PC-3 (cell line): ENCODE results near the gene ARHGAP6. TPM values are rescaled to one million over a fixed set of nuclear protein-coding genes. Genes with fewer than 3 reads are reported as not detected.

Source experiments
- ATAC-seq: fragments of 200-7000 bp; cut with Tn5 transposase; 2 replicates; pipeline ENCODE4 v1.9.1; 2020; ENCODE audit warnings: mild to moderate bottlenecking, moderate library complexity
- BruUV-seq: library from RNA; stranded (reverse); fragments of 400-500 nt; replicated peaks from 2 replicates; lab custom pipeline; 2021; lab: Mats Ljungman, UMichigan
- CTCF ChIA-PET: fragments of 300-600 bp; sonication (Branson Sonifier 250); formaldehyde crosslinking; loops from one replicate; lab custom pipeline; 2022; ENCODE audit warnings: antibody characterized with exemption; lab: Charles Lee
- POLR2A ChIA-PET: fragments of 300-600 bp; sonication (Branson Sonifier 250); formaldehyde crosslinking; loops from one replicate; lab custom pipeline; 2022; ENCODE audit warnings: antibody characterized with exemption; ENCODE audit not compliant: unreplicated experiment; lab: Charles Lee
- DNase-seq: peaks from one replicate; pipeline ENCODE4 v3.0.0-alpha.2; 2015
- H2AFZ ChIP-seq: fragments of 300-600 bp; sonication (generic); 2 replicates; pipeline ENCODE4 v1.6.0; 2016; ENCODE audit warnings: antibody characterized with exemption, low read length
- H3F3A ChIP-seq: fragments of 300-600 bp; sonication (generic); one replicate; pipeline ENCODE4 v1.6.0; 2017; ENCODE audit warnings: antibody characterized with exemption, low read length, control low read depth, mild to moderate bottlenecking; ENCODE audit not compliant: unreplicated experiment
- H3K27ac ChIP-seq: fragments of 300-600 bp; sonication (generic); 2 replicates; pipeline ENCODE4 v1.5.1; 2016; ENCODE audit warnings: mild to moderate bottlenecking, low read length
- H3K27me3 ChIP-seq: fragments of 300-600 bp; sonication (generic); 2 replicates; pipeline ENCODE4 v1.6.1; 2016; ENCODE audit warnings: low read length, mixed read lengths
- H3K36me3 ChIP-seq: fragments of 300-600 bp; sonication (generic); 2 replicates; pipeline ENCODE4 v1.6.1; 2016; ENCODE audit warnings: low read depth, mixed run types, low read length, mixed read lengths
- H3K4me1 ChIP-seq: fragments of 300-600 bp; sonication (generic); 2 replicates; pipeline ENCODE4 v1.5.1; 2016; ENCODE audit warnings: low read length; ENCODE audit not compliant: insufficient read depth
- H3K4me2 ChIP-seq: fragments of 300-600 bp; sonication (generic); 2 replicates; pipeline ENCODE4 v1.6.0; 2016; ENCODE audit warnings: low read length
- H3K4me3 ChIP-seq: fragments of 300-600 bp; sonication (generic); 2 replicates; pipeline ENCODE4 v1.5.1; 2016; ENCODE audit warnings: mild to moderate bottlenecking, low read length, mixed read lengths
- H3K79me2 ChIP-seq: fragments of 300-600 bp; sonication (generic); 2 replicates; pipeline ENCODE4 v1.6.1; 2017; ENCODE audit warnings: low read length, mixed read lengths
- H3K9ac ChIP-seq: fragments of 300-600 bp; sonication (generic); 2 replicates; pipeline ENCODE4 v1.6.0; 2016; ENCODE audit warnings: mild to moderate bottlenecking, low read length
- H3K9me2 ChIP-seq: fragments of 300-600 bp; sonication (generic); replicated peaks from 2 replicates; pipeline ENCODE4 v1.6.1; 2016; ENCODE audit warnings: mixed run types, low read length, mixed read lengths
- H3K9me3 ChIP-seq: fragments of 300-600 bp; sonication (generic); 2 replicates; pipeline ENCODE4 v1.6.1; 2016; ENCODE audit warnings: low read length, mixed read lengths
- H4K20me1 ChIP-seq: fragments of 300-600 bp; sonication (generic); 2 replicates; pipeline ENCODE4 v1.6.1; 2016; ENCODE audit warnings: low read length, mixed read lengths
- CTCF ChIP-seq: fragments of 300-600 bp; sonication (generic); conservative IDR thresholded peaks from 2 replicates; pipeline ENCODE4 v1.5.1; 2017; ENCODE audit warnings: antibody characterized with exemption, low read depth, mild to moderate bottlenecking, low read length
- EZH2 ChIP-seq: fragments of 300-600 bp; sonication (generic); IDR thresholded peaks from one replicate; pipeline ENCODE4 v1.6.1; 2017; ENCODE audit warnings: antibody characterized with exemption, mild to moderate bottlenecking, low read length; ENCODE audit not compliant: unreplicated experiment
- EZH2phosphoT487 ChIP-seq: fragments of 300-600 bp; sonication (generic); IDR thresholded peaks from 2 replicates; pipeline ENCODE4 v1.6.1; 2018; ENCODE audit warnings: mild to moderate bottlenecking, antibody characterized with exemption, low read length, borderline replicate concordance
- intact Hi-C: fragments of 100-400 bp; cut with micrococcal nuclease; formaldehyde crosslinking; loops from 2 replicates; pipeline ENCODE4 v1.9.0; 2023
- total RNA-seq: library from RNA; depleted of rRNA; stranded (reverse); fragments of >200 nt; gene quantifications from 2 replicates; pipeline ENCODE4 v1.2.3, GENCODE V29; 2014

The ARHGAP6 gene
- total RNA-seq, 1 experiment from 2014 or later, result 2.8 TPM

DNA sequence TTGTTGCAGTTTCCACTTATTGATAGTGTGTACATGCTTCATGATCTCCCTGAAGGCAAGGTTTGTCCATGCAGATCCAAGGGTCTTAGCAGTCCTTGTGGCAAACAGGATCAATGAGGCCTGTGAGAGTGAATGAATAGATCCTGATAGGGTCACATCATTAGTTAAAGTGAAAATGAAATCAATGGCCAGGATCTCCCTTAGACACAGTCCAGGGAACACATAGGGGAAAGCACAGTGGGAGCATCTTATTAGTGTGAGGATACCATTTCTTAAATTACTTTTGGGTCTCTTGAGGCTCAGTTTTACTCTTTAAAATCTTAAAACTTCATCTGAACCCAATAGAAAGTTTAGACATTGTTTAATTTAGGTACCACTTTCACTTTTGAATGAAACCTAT lies 59.3 kb downstream of the ARHGAP6 start:
- Histone ChIP-seq H4K20me1 (no peaks in the 10 kb centered on the region), H3K36me3 (no peaks in the 10 kb centered on the region), H3K4me1 (no peaks in the 10 kb centered on the region), H3K27me3 (0 out of 2 replicates have a peak, but pooled peaks cover 5% of the 10 kb centered on the region), H3K9me3 (no peaks in the 10 kb centered on the region), H3F3A (no peaks in the 10 kb centered on the region), H3K4me2 (no peak overlapping the region), H3K27ac (no peak overlapping the region), H3K9me2 (no peaks in the 10 kb centered on the region), H3K79me2 (no peaks in the 10 kb centered on the region), H3K4me3 (no peak overlapping the region), H2AFZ (no peak overlapping the region), H3K9ac (no peak overlapping the region)
- no peak for ATAC-seq
- TF ChIP-seq EZH2 (no peak), EZH2phosphoT487 (no peak), CTCF (no peak)
- CTCF ChIA-PET, result no interaction called here
- no TSS peak for BruUV-seq
- intact Hi-C loops, result no loop called here
- POLR2A ChIA-PET, result no interaction called here
- DNase-seq, result no peak

DNA sequence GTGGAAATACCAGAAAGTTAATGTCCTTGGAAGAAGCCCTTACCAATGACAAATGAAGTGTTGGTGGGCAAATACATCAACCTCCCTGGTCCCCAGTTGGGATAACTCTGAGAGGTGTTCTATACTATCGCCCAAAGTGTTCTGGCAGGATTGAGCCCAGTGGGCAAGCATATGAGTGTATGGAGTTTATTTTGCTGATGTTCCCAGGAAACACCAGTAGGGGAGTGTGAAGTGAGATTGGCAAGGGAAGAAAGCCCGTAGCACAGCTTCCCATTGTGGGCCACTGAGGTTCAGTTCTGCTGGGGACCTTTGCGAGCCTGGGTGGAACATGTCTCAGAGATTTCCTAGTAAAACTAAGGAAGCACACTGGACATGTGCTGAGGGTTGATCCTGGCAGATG lies 65.1 kb downstream of the ARHGAP6 start:
- TF ChIP-seq EZH2 (no peak), CTCF (0 out of 2 replicates have a peak, but pooled peaks have one; percentile 19)
- CTCF ChIA-PET, result no interaction called here
- no peaks in the 10 kb centered on the region for H3F3A ChIP-seq
- no peaks in the 10 kb centered on the region for H3K36me3 ChIP-seq
- ATAC-seq (no peak), DNase-seq (no peak)
- H3K4me2 ChIP-seq, result no peak overlapping the region
- no peaks in the 10 kb centered on the region for H4K20me1 ChIP-seq
- H2AFZ ChIP-seq, result no peak overlapping the region
- no peaks in the 10 kb centered on the region for H3K27me3 ChIP-seq
- H3K4me3 ChIP-seq, result no peak overlapping the region
- H3K79me2 ChIP-seq, result no peaks in the 10 kb centered on the region
- no TSS peak for BruUV-seq
- POLR2A ChIA-PET, result no interaction called here
- H3K9ac ChIP-seq, result no peak overlapping the region
- intact Hi-C loops, result no loop called here
- no peaks in the 10 kb centered on the region for H3K9me3 ChIP-seq
- H3K9me2 ChIP-seq, result no peaks in the 10 kb centered on the region
- no peaks in the 10 kb centered on the region for H3K4me1 ChIP-seq
- no peak overlapping the region for H3K27ac ChIP-seq

GRCh38 chrX:11597479-11597878 lies 68.2 kb downstream of the ARHGAP6 start:
- ChIA-PET CTCF (no interaction called here), POLR2A (no interaction called here)
- TF ChIP-seq EZH2phosphoT487 (no peak), CTCF (no peak), EZH2 (no peak)
- BruUV-seq, result no TSS peak
- no peaks in the 10 kb centered on the region for H3K36me3 ChIP-seq
- intact Hi-C loops, result no loop called here
- H3K27ac ChIP-seq, result no peak overlapping the region
- no peaks in the 10 kb centered on the region for H3F3A ChIP-seq
- no peak overlapping the region for H3K4me2 ChIP-seq
- H3K9me3 ChIP-seq, result no peaks in the 10 kb centered on the region
- no peak overlapping the region for H3K4me3 ChIP-seq
- H3K9ac ChIP-seq, result no peak overlapping the region
- no peak overlapping the region for H2AFZ ChIP-seq
- DNase-seq (no peak), ATAC-seq (no peak)
- H3K79me2 ChIP-seq, result no peaks in the 10 kb centered on the region
- no peaks in the 10 kb centered on the region for H3K4me1 ChIP-seq
- H4K20me1 ChIP-seq, result no peaks in the 10 kb centered on the region
- H3K9me2 ChIP-seq, result no peaks in the 10 kb centered on the region
- no peaks in the 10 kb centered on the region for H3K27me3 ChIP-seq
